Hippocampal formation (tissue), 2 donors: Measurements from ENCODE around the gene FAM222B.
"Not testable (repeated sequence)": the region's sequence is repeated elsewhere in the genome, so short reads cannot be mapped to it uniquely, and the experiment has no call there.

Source experiments
- DNase-seq, 2 donors: peaks; one replicate each; lab custom pipeline; 2025; lab: John Stamatoyannopoulos, UW

FAM222B gene

GRCh38 chr17:28842282-28843012, at the start of gene FAM222B:
Gene FAM222B (minus strand): TSS chr17:28842790. CDS start chr17:28766667, 76,123 bp downstream.
- peak; percentile 65 to 79 for DNase-seq

GRCh38 chr17:28892024-28892423, 49.4 kb upstream of the FAM222B start:
- no peak for DNase-seq

GRCh38 chr17:28891201-28891600, 48.6 kb upstream of the FAM222B start:
- no peak for DNase-seq

- DNase-seq = no peak
These were observed 47.4 kb upstream of the FAM222B start for GRCh38 chr17:28889996-28890395.

- DNase-seq = no peak
These were observed 46.2 kb upstream of the FAM222B start for GRCh38 chr17:28888832-28889231.

GRCh38 chr17:28887871-28888471, 45.4 kb upstream of the FAM222B start:
- no peak for DNase-seq

GRCh38 chr17:28885951-28886350, 43.4 kb upstream of the FAM222B start:
- no peak for DNase-seq

- DNase-seq = peak in 1 of 2 donors; percentile 12
These were observed 42.8 kb upstream of the FAM222B start for GRCh38 chr17:28885363-28885762.

GRCh38 chr17:28883967-28884702, 41.5 kb upstream of the FAM222B start:
- no peak for DNase-seq

- no peak for DNase-seq
These were observed 39.7 kb upstream of the FAM222B start for GRCh38 chr17:28882154-28882895.

GRCh38 chr17:28881533-28882056, 39.0 kb upstream of the FAM222B start:
- no peak for DNase-seq

- no peak for DNase-seq
These were observed 38.0 kb upstream of the FAM222B start for GRCh38 chr17:28880572-28880945.

- DNase-seq = no peak
These were observed 37.4 kb upstream of the FAM222B start for GRCh38 chr17:28879886-28880571.

GRCh38 chr17:28878981-28879380, 36.4 kb upstream of the FAM222B start:
- no peak for DNase-seq

- DNase-seq = no peak
These were observed 35.7 kb upstream of the FAM222B start for GRCh38 chr17:28878158-28878910.

- DNase-seq = not testable (repeated sequence)
These were observed 34.6 kb upstream of the FAM222B start for GRCh38 chr17:28877150-28877711.

GRCh38 chr17:28875848-28876550, 33.4 kb upstream of the FAM222B start:
- DNase-seq = no peak

- no peak for DNase-seq
These were observed 32.2 kb upstream of the FAM222B start for GRCh38 chr17:28874750-28875149.

GRCh38 chr17:28873839-28874238, 31.2 kb upstream of the FAM222B start:
- no peak for DNase-seq
